IPS-NIHi7 (cell line): ENCODE measurements around the gene JPH2.
"Not testable (repeated sequence)": the region's sequence is repeated elsewhere in the genome, so short reads cannot be mapped to it uniquely, and the experiment has no call there.

Experiments
- DNase-seq: peaks from one replicate; pipeline ENCODE4 v3.0.0; 2012; ENCODE audit warnings: mixed read lengths; ENCODE audit errors: extremely low spot score

The JPH2 gene

DNA sequence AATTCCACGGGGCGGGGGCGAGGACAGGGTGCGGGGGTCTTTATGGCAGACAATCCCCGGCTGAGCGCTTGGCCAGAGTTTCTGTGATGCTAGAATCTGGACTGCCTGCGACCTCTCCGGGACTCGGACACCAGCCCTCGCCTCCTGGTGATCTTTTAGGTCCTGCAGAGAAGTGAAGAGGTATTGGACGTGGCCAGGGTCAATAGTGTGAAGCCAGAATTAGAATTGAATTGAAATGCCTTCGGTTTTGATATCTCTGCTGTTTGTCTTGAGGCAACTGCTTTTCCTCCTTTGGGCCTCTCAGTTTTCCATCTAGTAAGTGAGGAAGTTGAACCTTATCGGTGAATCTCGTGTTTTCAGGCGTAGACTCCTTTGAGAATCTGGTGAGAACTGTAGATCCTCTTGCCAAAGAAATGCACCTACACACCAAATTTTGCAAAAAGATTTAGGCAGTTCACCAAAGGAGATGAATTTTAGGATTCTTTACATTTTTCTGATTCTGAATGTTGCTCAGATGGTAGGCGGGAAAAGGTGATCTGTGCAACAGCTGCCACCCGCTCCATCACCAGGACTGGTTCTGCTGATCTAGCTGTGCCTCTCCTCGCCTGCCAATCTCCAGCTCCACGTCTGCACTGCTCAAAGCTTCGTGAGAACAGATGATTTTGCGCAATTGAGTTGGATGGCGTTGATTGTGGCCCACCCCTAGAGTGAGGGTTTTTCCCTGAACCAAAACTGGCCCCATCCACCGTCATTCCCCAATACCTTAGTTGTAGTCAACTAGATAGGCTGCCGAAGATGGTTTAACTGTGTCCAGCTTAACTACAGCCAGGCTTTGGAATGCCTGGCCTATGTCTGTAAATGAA is 24.4 kb upstream of the JPH2 start:
- no peak for DNase-seq

DNA sequence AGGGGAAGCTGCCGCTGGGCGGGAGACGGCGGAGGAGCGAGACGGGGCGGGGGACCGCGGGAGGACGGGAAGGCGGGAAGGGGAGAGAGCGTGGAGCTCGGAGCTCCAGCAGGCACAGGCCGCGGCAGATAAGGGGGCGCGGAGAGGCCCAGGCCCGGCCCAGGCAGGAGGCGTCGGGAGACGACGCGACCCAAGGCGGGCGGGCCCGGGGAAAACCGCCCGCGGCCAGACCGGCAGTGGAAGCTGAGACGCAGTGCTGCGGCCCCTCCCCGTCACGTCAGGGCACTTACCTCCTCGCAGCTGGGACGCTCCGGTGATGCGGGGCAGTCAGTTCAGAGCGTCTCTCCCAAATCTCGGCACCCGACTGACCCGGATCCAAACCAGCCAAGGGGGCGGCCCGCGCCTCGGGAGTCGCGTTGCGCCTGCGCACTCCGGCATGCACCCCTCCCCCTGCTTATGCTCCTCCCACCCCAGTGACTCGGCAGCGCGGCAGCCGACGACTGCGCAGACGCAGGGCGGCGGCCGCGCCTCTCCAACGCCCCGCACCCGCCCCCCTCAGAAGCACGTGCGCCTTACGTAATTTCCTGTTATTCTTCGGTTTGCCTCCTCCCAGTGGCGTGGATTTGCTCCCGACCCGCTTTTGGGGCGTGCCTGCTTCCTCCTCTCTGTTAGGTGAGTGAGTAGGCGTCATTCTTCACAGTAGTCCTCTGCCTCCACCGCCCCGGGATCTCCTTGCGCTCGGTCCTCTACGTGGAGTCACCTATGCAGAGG is 23.6 kb upstream of the JPH2 start, which contains the start of gene OSER1:
OSER1 (minus strand) TSS at position 366 of the 771 bp plus-strand sequence. CDS start 3,814 bp downstream, outside the sequence.
- peak; percentile 98 for DNase-seq

DNA sequence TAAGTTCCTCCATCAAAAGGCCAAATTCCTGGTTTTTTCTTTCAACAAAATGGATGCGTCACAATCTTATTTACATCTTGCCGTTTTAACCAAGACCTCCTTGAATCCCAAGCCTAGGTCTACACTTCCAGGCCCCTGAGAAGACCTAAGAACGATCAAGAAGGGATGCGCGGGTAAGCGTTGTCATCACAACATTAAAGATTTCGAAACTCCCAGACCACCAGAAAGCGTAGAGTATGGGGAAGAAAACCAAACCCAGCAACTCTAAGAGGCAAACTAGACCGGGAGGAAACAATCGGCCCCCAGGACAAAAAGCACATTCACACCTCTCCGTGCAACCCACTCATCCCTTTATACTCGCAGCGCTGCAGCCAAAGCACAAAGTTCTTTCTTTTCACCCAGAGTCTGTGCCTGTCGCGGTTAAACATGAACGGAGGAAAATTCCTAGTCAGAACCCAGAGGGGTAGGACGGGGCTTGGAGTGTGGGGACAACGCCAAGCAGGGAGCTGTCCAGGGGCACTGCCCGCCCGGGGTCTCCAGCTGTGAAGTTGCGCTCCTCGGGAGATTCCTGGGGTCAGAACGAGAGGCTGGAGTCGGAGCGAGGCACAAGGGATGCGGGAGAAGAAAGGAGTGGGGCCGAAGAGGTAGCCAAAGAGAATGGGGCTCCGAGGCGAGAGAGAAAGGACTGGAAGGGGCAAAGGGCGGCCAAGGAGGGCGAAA is 22.9 kb upstream of the JPH2 start:
- DNase-seq: peak; percentile 41

DNA sequence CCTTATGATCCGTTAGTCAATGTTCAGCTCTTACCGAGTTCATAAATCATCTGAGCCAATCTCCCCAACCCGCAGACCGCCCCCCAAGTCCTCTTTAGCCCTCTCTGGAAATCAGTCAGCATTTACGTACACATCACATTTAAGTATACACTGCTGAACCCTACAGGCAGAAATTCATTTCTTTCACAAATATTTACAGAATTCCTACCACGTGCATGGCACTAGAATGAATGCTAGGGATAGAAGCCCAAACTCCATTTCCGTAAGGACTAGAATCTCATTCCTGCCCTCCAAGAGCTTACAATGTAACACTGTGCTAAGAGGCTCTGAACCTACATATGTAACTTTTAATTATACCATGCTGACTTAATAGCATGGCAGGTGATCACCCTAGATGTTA is 21.8 kb upstream of the JPH2 start:
- no peak for DNase-seq

DNA sequence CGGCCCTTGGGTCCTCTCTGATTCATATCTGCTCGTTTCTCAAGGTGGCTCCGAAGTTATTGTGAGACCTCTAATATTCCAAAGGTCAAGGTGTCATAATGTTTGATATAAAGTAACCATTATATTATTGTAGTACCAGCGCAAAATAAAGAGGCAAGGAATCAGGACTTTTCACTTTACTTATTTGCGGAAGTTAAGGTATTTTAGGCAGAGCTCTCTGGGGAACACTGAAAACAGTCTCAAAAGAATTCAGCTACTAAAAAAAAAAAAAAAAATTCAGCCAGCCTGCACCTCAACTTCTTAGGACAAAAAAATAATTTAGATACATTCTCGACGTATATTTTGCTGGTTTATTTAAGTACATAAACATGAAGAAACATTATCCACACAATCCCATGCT is 21.2 kb upstream of the JPH2 start:
- no peak for DNase-seq

DNA sequence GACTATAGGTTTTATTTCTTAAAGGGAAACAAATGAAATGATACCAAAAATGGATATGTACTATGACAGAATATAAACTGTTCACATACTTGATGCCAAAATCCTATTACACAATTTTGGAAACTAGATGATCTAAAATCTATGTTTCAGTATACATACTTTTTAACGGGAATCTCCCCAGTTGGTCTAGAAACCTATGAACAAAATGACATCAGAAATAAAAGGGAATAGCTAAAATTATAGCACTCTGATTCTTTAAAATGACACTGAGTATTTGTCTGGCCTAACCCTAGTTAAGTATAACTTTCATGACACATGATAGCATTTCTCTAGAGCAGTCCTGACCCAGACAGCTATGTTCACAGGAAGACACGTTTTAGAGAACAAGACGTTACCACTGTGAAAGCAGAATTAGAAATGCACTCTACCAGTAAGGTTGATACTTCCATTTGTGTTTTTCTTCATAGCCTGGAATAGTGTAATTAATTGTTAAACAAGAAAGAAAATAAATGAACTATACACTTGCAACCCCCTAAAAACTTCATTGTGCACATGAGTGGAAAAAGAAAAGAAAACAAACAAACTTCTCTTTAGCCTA is 20.2 kb upstream of the JPH2 start:
- no peak for DNase-seq

DNA sequence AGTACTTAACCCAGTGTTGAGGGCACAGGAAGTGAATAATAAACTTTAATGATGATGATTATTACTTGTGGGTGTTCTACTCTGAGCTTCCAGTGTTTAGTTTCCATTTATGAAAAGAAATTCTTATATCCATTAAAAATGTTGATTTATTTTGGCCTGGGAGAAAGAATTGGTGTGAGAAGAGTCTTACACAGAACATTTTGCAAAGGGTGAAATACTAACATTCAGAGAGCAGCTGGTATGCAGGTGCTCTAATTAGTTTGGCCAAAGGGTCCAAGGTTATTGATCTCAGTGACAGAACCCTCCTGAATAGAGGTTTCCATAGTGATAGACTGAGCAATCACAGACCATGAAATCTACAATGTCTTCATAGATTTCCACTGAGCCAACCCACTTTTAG is 19.1 kb upstream of the JPH2 start:
- DNase-seq: no peak

DNA sequence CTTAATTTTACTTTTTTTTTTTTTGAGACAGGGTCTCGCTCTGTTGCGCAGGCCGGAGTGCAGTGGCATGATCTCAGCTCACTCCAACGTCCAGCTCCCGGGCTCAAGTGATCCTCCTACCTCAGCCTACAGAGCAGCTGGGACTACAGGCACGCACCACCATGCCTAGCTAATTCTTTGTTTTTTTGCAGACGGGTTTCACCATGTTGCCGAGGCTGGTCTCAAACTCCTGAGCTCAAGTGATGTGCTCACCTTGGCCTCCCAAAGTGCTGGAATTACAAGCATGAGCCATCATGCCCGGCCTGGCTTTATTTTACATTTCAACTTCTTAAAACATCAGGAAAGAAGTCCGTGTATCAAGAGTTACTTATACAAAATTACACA is 17.8 kb upstream of the JPH2 start:
- no peak for DNase-seq

DNA sequence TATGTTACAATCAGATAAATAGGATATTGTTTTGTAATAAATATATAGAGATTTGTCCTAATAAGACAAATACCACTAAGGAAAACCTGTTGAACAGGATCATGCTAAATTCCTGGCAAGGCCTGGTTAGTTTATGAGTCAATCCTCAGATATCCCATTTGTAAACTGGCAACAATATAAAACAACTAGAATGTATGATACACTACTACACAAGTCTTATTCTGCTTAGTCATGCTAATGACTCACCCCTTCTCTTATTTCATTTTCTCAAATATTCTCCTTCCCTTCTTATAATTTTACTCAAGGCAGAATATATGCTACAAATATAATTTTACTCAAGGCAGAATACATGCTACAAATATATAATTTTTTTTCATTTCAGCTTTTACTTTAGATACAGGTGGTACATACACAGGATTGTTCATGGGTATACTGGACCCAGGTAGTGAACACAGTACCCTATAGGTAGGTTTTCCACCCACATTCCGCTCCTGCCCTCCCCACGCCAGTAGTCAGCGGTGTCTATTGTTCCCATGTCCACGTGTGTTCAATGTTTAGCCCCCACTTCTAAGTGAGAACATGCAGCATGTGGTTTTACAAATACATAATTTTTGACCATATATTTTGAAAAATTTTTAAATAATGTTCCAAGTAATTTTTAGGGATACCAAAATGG is 17.3 kb upstream of the JPH2 start:
- no peak for DNase-seq

DNA sequence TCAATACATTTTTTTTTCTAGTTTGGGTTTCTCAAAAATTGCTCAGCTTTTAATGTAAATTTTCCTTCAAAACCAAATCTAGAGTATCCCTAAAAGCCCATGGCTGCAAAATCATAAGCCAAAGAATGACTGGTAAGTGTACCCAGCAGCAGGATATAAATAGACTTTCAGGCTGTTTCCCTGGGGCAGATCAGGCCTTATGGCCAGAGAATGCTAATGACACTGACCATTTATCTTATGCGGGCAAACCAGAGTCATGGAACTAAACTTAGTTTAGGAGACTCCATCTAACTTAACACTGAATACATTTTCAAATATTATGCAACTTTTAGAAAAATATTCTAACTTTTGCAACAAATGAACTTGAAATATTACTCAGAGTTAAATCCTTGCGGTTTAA is 16.2 kb upstream of the JPH2 start:
- DNase-seq: no peak

DNA sequence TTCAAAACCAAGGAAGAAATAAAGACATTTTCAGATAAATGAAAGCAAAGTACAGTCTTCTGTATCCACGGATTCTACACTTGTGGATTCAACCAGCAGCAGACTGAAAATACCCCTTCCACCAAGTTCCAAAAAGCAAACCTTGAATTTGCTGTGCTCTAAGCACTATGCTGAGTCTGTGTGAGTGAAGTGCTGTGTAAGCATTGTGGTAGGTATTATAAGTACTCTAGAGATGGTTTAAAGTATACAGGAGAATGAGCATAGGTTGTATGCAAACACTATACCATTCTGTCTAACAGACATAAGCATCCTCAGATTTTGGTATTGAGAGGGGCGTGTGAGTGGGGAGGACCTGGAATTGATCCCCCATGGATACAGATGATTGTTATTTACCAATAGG is 14.0 kb upstream of the JPH2 start:
- DNase-seq: no peak

DNA sequence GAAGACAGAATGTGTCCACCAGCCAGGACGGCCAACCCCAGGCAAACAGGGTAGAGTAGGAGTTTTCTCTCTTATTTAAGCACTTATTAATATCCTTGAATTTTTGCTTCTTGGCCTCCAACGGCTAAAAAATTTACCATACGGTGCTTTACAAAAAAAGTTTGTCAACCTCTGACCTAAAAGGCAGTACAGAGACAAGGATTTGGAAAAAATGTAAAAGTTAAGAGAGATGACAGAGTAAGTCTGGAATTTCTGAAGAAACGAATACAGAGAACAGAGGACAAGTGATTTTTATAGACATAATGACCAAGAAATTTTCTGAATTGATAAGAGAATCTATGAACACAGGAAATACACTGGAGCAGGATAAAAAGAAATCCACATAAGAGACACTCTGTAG is 13.4 kb upstream of the JPH2 start:
- no peak for DNase-seq

DNA sequence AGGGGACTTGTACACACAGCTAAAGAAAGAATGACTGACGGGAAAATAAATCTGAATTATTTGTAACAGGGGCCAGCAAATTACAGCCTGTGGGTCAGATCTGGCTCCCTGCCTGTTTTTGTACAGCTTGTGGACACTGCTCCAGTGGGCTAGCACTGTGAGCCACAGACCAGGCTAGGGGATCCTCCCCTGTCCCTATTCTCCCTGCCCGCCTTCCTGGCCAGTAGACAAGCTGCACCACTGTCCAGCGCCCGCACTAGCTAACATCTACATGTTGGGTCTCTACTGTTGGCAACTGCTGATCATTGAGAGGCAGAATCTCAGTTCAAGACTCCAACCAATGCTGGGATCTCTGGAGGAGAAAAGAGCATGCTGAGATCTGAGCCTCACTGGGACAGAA is 12.9 kb upstream of the JPH2 start:
- no peak for DNase-seq

DNA sequence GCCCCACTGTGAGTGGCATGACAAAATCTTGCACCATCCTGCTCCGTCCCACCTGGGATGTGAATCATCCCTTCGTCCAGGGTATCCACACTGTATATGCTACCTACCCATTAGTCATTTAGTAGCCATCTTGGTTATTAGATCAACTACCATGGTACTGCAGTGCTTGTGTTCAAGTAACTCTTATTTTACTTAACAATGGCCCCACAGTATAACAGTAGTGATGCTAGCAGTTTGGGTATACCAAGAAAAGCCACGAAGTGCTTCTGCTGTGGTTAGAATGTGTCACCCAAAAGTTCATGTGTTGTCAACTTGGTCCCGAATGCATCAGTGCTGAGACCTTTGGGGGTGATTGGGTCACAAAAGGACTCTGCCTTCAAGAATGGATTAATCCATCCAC is 11.9 kb upstream of the JPH2 start:
- DNase-seq: no peak

DNA sequence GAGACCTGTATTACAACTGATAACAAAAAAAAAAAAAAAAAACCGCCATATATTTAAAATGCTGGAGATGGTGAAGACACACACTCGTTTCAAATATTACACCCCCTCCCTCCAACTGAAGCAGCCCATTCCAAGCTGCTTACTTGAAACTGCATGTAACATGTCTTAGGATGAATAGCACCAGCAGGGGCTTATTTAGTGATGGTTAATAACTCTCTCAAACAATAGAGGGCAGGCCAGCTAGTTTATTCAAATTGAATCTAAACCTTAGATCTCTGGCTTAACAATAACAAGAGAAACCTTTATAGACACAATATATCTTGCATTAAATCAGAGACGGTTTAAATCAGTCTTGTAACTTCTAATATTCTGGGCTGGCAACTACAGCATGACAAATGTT is 9.3 kb upstream of the JPH2 start:
- DNase-seq: no peak

DNA sequence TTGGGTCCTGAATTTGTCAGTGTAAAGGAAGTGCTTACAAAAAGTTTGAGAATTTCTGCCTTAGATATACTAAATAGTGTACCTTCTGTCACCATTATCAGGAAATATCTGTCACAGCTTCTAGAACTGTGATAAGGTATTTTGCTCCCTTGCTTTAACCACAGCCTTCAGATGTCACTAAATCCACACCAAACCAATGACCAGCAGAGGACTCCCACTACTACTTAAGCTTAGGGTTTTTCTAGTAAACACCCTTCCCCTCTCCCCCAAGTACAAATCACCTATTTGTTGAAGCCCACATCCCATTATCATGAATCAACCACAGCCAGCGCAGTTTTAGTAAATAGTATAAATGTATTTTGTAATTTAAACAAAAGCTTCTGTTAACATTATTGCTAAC is 8.6 kb upstream of the JPH2 start:
- DNase-seq: no peak

DNA sequence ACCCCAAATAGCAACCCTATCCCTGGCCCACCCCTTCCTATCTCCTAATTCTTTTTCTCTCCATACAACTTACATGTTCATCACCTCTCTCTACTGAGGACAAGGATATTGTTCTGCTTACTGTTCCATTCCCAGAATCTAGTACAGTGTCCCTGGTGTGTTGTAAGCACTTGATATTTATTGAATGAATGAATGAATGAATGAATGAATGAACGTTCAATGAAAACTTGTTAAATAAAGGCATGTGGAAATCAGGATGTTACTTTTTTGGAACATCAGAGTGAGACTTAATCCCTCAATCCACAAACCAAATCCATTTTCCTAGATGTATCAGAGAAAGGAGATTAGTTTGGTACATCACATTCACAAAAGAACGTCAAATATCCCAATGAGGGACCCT is 6.8 kb upstream of the JPH2 start:
- no peak for DNase-seq

DNA sequence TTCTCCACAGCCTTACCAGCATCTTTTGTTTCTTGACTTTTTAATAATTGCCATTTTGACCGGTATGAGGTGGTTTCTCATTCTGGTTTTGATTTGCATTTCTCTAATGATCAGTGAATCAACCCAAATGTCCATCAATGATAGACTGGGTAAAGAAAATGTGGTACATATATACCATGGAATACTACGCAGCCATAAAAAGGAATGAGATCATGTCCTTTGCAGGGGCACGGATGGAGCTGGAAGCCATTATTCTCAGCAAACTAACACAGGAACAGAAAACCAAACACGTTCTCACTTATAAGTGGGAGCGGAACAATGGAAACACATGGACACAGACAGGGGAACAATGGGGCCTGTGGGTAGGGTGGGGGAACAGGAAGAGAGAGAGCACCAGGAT is 4.7 kb upstream of the JPH2 start:
- DNase-seq: not testable (repeated sequence)

DNA sequence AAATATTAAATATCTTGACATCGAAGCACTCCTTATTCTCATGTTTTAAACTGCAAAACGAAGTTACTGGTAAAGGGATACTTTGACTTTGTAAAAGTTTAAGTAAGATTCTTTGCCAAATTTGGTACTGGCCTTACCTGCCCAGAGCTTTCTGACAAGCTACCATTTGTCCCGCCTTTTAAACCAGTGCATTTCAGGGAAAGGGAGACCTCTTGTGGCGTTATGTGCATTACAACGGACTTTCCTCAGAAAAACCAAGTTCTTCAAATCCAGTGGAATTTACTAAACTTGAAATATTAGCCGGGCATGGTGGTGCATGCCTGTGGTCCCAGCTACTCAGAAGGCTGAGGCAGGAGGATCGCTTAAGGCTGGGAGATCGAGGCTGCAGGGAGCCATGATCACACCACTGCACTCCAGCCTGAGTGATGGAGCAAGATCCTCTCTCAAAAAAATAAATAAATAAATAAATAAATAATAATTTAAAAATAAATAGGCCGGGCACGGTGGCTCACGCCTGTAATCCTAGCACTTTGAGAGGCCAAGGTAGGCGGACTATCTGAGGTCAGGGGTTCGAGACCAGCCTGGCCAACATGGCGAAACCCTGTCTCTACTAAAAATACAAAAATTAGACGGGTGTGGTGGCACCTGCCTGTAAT is 3.3 kb upstream of the JPH2 start:
- peak; percentile 62 for DNase-seq

DNA sequence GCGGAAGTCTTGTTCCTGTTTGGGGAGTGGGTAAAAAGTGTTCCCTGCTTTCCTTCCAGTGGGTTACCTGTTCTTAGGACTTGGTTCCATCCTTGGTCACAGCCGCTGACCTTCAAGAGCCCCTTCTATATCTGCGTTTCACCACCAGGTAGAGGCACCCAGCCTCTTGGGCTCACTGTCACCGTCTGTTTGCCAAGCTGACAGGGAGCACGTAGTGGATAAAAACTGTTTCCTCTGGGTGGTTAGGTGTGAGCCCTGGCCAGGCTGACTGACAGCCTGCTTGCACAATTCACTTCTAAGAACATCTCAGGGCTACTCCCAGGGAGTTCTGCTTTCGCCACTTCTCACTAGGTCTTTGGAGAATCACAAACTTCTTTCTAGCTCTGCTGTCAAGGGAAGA is 1.8 kb upstream of the JPH2 start:
- DNase-seq: no peak
